ENCODE data around the gene SYNE2.

- TF ChIP-seq NR2F2 (IDR thresholded peaks at IDR 0.05) (peak; percentile 80), CTCF (IDR thresholded peaks at IDR 0.05; ENCODE audit: low read depth, low read length, missing input control) (no peak), EGR1 (IDR thresholded peaks at IDR 0.05; ENCODE audit: low read depth in 2 of 2) (no peak), TAF1 (conservative IDR thresholded peaks at IDR 0.05) (no peak), SP1 (IDR thresholded peaks at IDR 0.05) (no peak), ZBTB33 (IDR thresholded peaks at IDR 0.05) (no peak)
Measured at GRCh38 chr14:64200170-64200569, 347.4 kb downstream of the SYNE2 start.

Measured in liver (tissue), 3 donors.